WTC11 (cell line): Measurements from ENCODE around the gene PTX4.

Source experiments
- ATF1 ChIP-seq: sonication (generic); formaldehyde crosslinking; IDR thresholded peaks from 2 replicates; pipeline ENCODE4 v1.8.1; 2023; ENCODE audit warnings: mild to moderate bottlenecking, moderate library complexity, missing genetic modification reagents
- CTCF ChIP-seq: fragments of 200-600 bp; IDR thresholded peaks from 2 replicates; pipeline ENCODE4 v1.8.0; 2022; ENCODE audit warnings: antibody characterized with exemption

GRCh38 chr16:1439058-1439698, 49.6 kb downstream of the PTX4 start:
- TF ChIP-seq CTCF: no peak
- no peak for TF ChIP-seq ATF1
